ENCODE measurements around the gene SORT1. TPM values are rescaled to one million over a fixed set of nuclear protein-coding genes. Genes with fewer than 3 reads are reported as not detected.
A peak's percentile ranks its signal among the peaks of the same experiment; 100 is the strongest.
"Not testable (repeated sequence)": the region's sequence is repeated elsewhere in the genome, so short reads cannot be mapped to it uniquely, and the experiment has no call there.

The SORT1 gene
- total RNA-seq, 1 donor: 48.5 TPM

- no peak overlapping the region for H2AFZ ChIP-seq (ENCODE audit: low read length)
- peak; percentile 87 for DNase-seq (ENCODE audit: insufficient read length, low spot score, missing footprints)
- no peak for TF ChIP-seq CTCF (IDR thresholded peaks at IDR 0.05; ENCODE audit: extremely low read depth, low read depth, low read length)
- peaks cover 41% of the 10 kb centered on the region for H3K4me1 ChIP-seq (ENCODE audit: insufficient read depth, low read length)
- H3K27me3 ChIP-seq (ENCODE audit: insufficient read depth, low read length): no peaks in the 10 kb centered on the region
- H3K9me3 ChIP-seq (ENCODE audit: low read depth, low read length): no peaks in the 10 kb centered on the region
- H4K20me1 ChIP-seq (ENCODE audit: insufficient read depth, low read length): no peaks in the 10 kb centered on the region
- H3K4me3 ChIP-seq (ENCODE audit: insufficient read depth, low read length): no peak overlapping the region
- peak overlapping the region; percentile 22 for H3K4me2 ChIP-seq (ENCODE audit: insufficient read depth, low read length)
- no peaks in the 10 kb centered on the region for H3K36me3 ChIP-seq (ENCODE audit: insufficient read depth, low read length)
- peak overlapping the region; percentile 26 for H3K27ac ChIP-seq (ENCODE audit: low read depth, low read length)
- H3K79me2 ChIP-seq (ENCODE audit: insufficient read depth, low read length): peaks cover 67% of the 10 kb centered on the region
Measured at GRCh38 chr1:109379422-109379821, 18.3 kb downstream of the SORT1 start.

- Histone ChIP-seq H3K4me2 (ENCODE audit: insufficient read depth, low read length) (no peak overlapping the region), H3K27ac (ENCODE audit: low read depth, low read length) (no peak overlapping the region), H3K36me3 (ENCODE audit: insufficient read depth, low read length) (no peaks in the 10 kb centered on the region), H2AFZ (ENCODE audit: low read length) (no peak overlapping the region), H3K4me1 (ENCODE audit: insufficient read depth, low read length) (peaks cover 37% of the 10 kb centered on the region), H3K4me3 (ENCODE audit: insufficient read depth, low read length) (no peak overlapping the region), H3K9me3 (ENCODE audit: low read depth, low read length) (no peaks in the 10 kb centered on the region), H4K20me1 (ENCODE audit: insufficient read depth, low read length) (no peaks in the 10 kb centered on the region), H3K79me2 (ENCODE audit: insufficient read depth, low read length) (peaks cover 66% of the 10 kb centered on the region), H3K27me3 (ENCODE audit: insufficient read depth, low read length) (no peaks in the 10 kb centered on the region)
- no peak for DNase-seq (ENCODE audit: insufficient read length, low spot score, missing footprints)
- no peak for TF ChIP-seq CTCF (IDR thresholded peaks at IDR 0.05; ENCODE audit: extremely low read depth, low read depth, low read length)
Measured at GRCh38 chr1:109377698-109378097, 20.0 kb downstream of the SORT1 start.

DNA sequence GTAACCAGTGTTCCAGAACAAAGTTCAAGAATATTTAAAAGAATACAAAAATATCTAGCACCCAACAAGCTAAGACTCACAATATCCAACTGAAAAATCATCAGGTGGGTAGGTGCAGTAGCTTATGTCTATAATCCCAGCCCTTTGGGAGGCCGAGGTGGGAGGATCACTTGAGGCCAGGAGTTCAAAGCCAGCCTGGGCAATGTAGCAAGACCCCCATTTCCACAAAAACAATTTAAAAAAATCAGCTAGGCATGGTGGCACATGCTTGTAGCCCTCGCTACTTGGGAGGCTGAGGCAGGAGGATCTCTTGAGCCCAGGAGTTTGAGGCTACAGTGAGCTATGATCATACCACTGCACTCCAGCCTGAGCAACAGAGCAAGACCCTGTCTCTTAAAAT lies 24.0 kb downstream of the SORT1 start:
- H4K20me1 ChIP-seq (ENCODE audit: insufficient read depth, low read length); H3K4me2 ChIP-seq (ENCODE audit: insufficient read depth, low read length); H3K9me3 ChIP-seq (ENCODE audit: low read depth, low read length); H3K27ac ChIP-seq (ENCODE audit: low read depth, low read length); H3K4me3 ChIP-seq (ENCODE audit: insufficient read depth, low read length); H2AFZ ChIP-seq (ENCODE audit: low read length); H3K27me3 ChIP-seq (ENCODE audit: insufficient read depth, low read length); H3K36me3 ChIP-seq (ENCODE audit: insufficient read depth, low read length); DNase-seq (ENCODE audit: insufficient read length, low spot score, missing footprints): not testable (repeated sequence)
- peaks cover 53% of the 10 kb centered on the region for H3K79me2 ChIP-seq (ENCODE audit: insufficient read depth, low read length)
- H3K4me1 ChIP-seq (ENCODE audit: insufficient read depth, low read length): peaks cover 65% of the 10 kb centered on the region

DNA sequence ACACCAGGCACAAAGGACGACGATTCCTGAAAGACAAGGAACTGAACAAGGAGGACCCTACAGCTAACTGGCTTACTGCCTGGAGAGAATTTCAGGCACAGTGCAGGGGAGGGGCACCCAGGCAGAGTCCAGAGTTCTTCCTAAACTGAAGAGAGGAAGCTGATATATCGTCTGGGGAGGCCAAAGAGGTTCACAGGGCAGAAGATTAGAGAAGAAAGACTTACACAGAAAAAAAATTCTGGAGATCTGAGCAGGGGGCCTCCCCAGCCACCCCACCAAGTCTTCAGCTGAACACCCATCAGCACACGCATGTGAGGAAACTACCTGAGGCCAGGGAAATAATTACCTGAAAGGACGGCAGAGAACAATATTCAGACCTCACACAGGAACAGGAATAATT lies 24.6 kb downstream of the SORT1 start:
- Histone ChIP-seq H3K4me2 (ENCODE audit: insufficient read depth, low read length) (no peak overlapping the region), H3K4me3 (ENCODE audit: insufficient read depth, low read length) (no peak overlapping the region), H3K4me1 (ENCODE audit: insufficient read depth, low read length) (peaks cover 65% of the 10 kb centered on the region), H4K20me1 (ENCODE audit: insufficient read depth, low read length) (no peaks in the 10 kb centered on the region), H3K9me3 (ENCODE audit: low read depth, low read length) (no peaks in the 10 kb centered on the region), H2AFZ (ENCODE audit: low read length) (no peak overlapping the region), H3K79me2 (ENCODE audit: insufficient read depth, low read length) (peaks cover 54% of the 10 kb centered on the region), H3K27ac (ENCODE audit: low read depth, low read length) (peak overlapping the region; percentile 21), H3K27me3 (ENCODE audit: insufficient read depth, low read length) (no peaks in the 10 kb centered on the region), H3K36me3 (ENCODE audit: insufficient read depth, low read length) (no peaks in the 10 kb centered on the region)
- DNase-seq (ENCODE audit: insufficient read length, low spot score, missing footprints): no peak
- no peak for TF ChIP-seq CTCF (IDR thresholded peaks at IDR 0.05; ENCODE audit: extremely low read depth, low read depth, low read length)

All from osteoblast (primary cell).